ENCODE measurements around the gene IL1RAPL2.
"Not testable (repeated sequence)": the region's sequence is repeated elsewhere in the genome, so short reads cannot be mapped to it uniquely, and the experiment has no call there.

The IL1RAPL2 gene

DNA sequence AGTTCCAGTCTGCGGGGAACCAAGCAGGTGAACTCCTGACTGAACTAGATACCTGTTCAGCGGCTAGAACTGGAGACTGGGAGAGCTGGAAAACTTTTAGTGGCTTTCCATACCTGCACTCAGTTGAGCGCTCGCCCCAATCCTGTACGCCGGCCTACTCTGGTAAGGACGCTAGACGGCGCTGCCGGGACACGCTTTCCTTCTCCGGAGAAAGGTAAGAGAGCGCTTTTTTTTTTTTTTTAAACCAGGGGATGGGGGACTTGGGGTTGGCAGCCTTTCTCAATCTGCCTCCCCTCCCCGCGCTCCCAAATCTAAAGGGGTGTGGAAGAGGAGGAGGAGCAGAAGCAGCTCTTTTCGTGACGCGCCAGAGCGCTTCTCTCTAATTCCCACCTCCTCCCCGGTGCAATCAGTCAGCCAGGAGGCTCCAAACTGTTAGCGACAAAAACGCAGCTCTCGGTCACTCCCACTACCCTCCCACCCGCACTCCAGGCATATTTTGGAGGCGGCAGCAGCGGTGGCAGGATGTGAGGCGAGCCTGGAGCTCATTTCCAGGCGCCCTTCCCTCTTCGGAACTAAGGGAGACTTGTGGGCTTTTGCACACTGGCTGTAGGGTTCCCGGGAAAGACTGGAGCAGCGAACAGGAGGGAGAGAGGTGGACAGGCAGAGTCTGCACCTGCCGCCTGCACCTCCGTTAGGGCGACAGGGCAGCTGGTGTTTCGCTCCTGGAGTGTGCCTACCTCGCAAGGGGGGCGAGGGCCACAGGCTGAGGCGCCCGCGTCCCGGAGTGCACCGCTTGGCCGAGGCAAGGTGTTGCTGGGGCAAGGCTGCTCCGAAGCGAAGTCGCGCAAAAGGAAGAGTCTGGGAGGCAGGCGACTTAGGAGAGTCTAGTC lies at the start of gene IL1RAPL2:
TSS of gene IL1RAPL2 (plus strand) at position 409 of the 890 bp plus-strand sequence.
- Mint-ChIP-seq H3K9me3 (peaks cover 3% of the 10 kb centered on the region), H3K4me3 (no peak within 1 kb of the TSS), H3K4me1 (no peaks in the 10 kb centered on the region), H3K36me3 (ENCODE audit: insufficient read depth) (no peaks in the 10 kb centered on the region), H3K27ac (ENCODE audit: low read depth) (no peak within 1 kb of the TSS), H3K27me3 (no peaks in the 10 kb centered on the region)
- DNase-seq (ENCODE audit: low spot score in 2 of 2) (no peak), ATAC-seq (replicated peaks; ENCODE audit: extremely low read depth, poor library complexity, severe bottlenecking) (no peak)

DNA sequence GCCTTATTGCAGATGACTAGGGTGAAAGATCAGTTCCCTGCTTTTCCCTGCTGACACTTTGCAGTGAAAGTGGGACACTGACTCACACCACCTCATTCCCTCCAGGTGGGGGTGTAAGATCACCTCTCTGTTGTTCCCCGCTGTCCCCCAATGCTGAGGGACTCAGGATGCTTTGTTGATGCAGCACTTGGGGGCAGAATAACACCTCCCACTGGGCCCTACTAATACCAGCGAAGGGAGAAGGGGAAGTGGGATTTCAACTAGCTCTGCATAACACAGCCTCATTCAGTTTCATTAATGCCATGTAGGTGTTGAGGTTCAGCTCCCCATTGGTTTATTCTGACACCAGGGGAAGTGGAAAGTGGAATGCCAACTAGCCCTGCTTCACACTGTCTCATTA lies 43.6 kb upstream of the IL1RAPL2 start:
- ATAC-seq (replicated peaks; ENCODE audit: extremely low read depth, poor library complexity, severe bottlenecking), result no peak
- no peak overlapping the region for H3K4me3 Mint-ChIP-seq

DNA sequence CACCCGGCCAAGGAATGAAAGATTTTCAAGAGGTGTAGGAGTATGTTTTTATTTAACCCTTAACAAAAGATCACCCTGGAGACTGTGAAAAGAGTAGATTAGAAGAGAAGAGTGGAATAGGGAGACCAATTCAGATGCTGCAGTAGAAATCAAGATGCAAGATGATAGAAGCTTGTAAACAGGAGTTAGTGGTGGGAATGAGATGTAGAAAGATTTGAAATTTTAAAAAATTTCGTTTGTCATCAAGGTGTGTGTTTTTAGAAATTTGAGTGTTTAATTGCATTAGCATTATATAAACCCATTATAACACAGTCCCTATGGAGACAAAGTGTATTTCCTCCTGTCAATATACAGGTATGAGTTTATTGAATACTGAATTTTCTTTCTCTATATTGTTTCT lies 42.1 kb upstream of the IL1RAPL2 start:
- no peaks in the 10 kb centered on the region for H3K4me1 Mint-ChIP-seq
- no peaks in the 10 kb centered on the region for H3K36me3 Mint-ChIP-seq (ENCODE audit: insufficient read depth)
- H3K27me3 Mint-ChIP-seq, result peaks cover 6% of the 10 kb centered on the region
- H3K9me3 Mint-ChIP-seq, result peaks cover 13% of the 10 kb centered on the region
- no peak overlapping the region for H3K27ac Mint-ChIP-seq (ENCODE audit: low read depth)
- no peak for ATAC-seq (replicated peaks; ENCODE audit: extremely low read depth, poor library complexity, severe bottlenecking)
- H3K4me3 Mint-ChIP-seq, result no peak overlapping the region
- no peak for DNase-seq (ENCODE audit: low spot score in 2 of 2)

More for the DNA sequence above, 43.6 kb upstream of the IL1RAPL2 start:
- H3K27ac Mint-ChIP-seq (ENCODE audit: low read depth), result no peak overlapping the region
- H3K27me3 Mint-ChIP-seq, result peaks cover 6% of the 10 kb centered on the region
- DNase-seq (ENCODE audit: low spot score in 2 of 2), result no peak
- no peaks in the 10 kb centered on the region for H3K4me1 Mint-ChIP-seq
- H3K9me3 Mint-ChIP-seq, result peaks cover 13% of the 10 kb centered on the region
- H3K36me3 Mint-ChIP-seq (ENCODE audit: insufficient read depth), result no peaks in the 10 kb centered on the region

DNA sequence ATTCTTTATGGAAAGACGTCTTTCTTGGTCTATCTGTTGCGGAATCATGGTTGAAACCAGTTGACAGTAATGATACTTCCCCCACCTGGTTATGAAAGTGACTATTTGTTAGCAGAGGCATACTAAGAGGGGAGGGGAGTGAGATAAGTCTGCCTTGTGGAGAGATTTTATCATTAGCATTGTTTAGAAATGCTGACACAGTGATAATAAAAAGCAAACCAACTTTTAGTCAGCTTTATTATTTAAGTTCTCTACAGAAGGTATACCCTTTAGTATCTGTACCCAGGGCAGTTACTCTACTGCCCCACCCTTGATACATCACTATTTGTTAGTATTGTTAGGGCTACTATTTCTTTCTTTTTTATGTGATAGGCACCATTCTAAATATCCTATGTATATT lies 26.9 kb upstream of the IL1RAPL2 start:
- H3K27ac Mint-ChIP-seq (ENCODE audit: low read depth), result no peak overlapping the region
- no peaks in the 10 kb centered on the region for H3K27me3 Mint-ChIP-seq
- peaks cover 6% of the 10 kb centered on the region for H3K9me3 Mint-ChIP-seq
- no peaks in the 10 kb centered on the region for H3K4me1 Mint-ChIP-seq
- ATAC-seq (replicated peaks; ENCODE audit: extremely low read depth, poor library complexity, severe bottlenecking) (no peak), DNase-seq (ENCODE audit: low spot score in 2 of 2) (no peak)
- no peak overlapping the region for H3K4me3 Mint-ChIP-seq
- H3K36me3 Mint-ChIP-seq (ENCODE audit: insufficient read depth), result no peaks in the 10 kb centered on the region

DNA sequence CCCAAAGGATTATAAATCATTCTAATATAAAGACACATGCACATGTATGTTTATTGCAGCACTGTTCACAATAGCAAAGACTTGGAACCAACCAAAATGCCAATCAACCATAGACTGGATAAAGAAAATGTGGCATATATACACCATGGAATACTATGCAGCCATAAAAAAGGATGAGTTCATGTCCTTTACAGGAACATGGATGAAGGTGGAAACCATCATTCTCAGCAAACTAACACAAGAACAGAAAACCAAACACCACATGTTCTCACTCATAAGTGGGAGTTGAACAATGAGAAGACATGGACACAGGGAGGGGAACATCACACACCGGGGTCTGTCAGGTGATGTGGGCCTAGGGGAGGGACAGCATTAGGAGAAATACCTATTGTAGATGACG lies 23.6 kb upstream of the IL1RAPL2 start:
- H3K4me3 Mint-ChIP-seq; H3K9me3 Mint-ChIP-seq; H3K27me3 Mint-ChIP-seq; DNase-seq (ENCODE audit: low spot score in 2 of 2); H3K36me3 Mint-ChIP-seq (ENCODE audit: insufficient read depth); H3K27ac Mint-ChIP-seq (ENCODE audit: low read depth); H3K4me1 Mint-ChIP-seq; ATAC-seq (replicated peaks; ENCODE audit: extremely low read depth, poor library complexity, severe bottlenecking): not testable (repeated sequence)

DNA sequence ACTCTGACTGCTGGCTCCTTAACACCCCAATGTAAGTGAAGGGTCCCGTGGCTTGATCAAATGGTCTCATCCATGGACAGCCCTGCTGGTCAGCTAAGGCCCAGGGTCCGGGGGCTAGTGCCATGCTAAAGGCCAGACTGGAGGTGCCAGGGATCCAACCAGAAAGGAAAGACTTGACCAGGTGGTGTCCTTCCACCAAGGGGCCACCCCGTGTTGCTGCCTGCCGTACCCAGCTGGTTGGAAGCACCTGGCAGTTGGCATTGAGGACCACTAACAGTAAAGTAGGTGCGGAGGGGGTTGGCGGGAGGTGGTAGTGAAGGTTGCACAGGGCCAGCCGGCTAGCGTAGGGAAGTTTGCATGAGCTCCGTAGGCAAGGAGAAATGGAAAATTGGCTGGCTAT lies 1.7 kb upstream of the IL1RAPL2 start:
- ATAC-seq (replicated peaks; ENCODE audit: extremely low read depth, poor library complexity, severe bottlenecking), result no peak
- no peak overlapping the region for H3K27ac Mint-ChIP-seq (ENCODE audit: low read depth)
- H3K4me3 Mint-ChIP-seq, result no peak overlapping the region

DNA sequence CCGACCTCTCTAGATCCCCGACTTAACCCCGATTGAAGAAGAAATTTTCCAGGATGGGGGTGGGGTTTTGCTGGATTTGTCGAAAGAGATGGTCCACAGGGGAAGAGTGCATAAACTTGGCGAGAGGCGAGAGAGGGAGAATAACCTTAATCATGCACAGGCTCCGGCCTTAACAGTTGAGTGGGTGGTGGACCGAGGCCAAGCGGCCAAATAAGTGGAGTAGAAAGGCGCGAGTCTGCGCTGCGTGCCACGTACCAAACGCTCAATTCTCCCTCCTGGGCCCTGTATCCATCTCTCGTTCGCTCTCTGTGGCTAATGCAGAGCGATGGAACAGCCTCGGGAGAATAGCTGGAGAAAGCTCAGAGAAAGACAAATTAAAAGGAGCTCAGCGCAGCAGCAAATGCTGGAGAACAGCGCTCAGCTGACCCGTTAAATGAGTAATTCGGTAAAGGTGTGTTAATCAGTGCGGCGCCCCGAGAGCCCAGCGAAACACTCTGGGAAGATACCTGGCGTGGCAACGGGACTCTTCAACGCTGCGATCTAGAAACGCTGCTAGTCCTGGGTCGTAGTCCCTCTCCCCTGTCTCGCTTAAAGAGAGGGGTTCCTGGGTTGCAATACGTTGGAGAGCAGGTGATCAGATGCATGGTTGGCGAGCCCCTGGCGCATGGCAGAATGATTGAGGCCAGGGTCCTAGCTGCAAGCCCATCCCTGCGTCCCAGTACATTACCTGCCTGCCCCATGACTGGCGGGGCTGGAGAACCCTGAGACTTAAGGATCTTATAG lies 887 bp upstream of the IL1RAPL2 start:
- Mint-ChIP-seq H3K27ac (ENCODE audit: low read depth) (no peak overlapping the region), H3K27me3 (no peaks in the 10 kb centered on the region), H3K9me3 (no peaks in the 10 kb centered on the region), H3K4me1 (no peaks in the 10 kb centered on the region), H3K36me3 (ENCODE audit: insufficient read depth) (no peaks in the 10 kb centered on the region), H3K4me3 (no peak overlapping the region)
- no peak for ATAC-seq (replicated peaks; ENCODE audit: extremely low read depth, poor library complexity, severe bottlenecking)
- DNase-seq (ENCODE audit: low spot score in 2 of 2), result no peak

More for the DNA sequence above, 1.7 kb upstream of the IL1RAPL2 start:
- Mint-ChIP-seq H3K9me3 (no peaks in the 10 kb centered on the region), H3K4me1 (no peaks in the 10 kb centered on the region), H3K36me3 (ENCODE audit: insufficient read depth) (no peaks in the 10 kb centered on the region), H3K27me3 (no peaks in the 10 kb centered on the region)
- no peak for DNase-seq (ENCODE audit: low spot score in 2 of 2)

DNA sequence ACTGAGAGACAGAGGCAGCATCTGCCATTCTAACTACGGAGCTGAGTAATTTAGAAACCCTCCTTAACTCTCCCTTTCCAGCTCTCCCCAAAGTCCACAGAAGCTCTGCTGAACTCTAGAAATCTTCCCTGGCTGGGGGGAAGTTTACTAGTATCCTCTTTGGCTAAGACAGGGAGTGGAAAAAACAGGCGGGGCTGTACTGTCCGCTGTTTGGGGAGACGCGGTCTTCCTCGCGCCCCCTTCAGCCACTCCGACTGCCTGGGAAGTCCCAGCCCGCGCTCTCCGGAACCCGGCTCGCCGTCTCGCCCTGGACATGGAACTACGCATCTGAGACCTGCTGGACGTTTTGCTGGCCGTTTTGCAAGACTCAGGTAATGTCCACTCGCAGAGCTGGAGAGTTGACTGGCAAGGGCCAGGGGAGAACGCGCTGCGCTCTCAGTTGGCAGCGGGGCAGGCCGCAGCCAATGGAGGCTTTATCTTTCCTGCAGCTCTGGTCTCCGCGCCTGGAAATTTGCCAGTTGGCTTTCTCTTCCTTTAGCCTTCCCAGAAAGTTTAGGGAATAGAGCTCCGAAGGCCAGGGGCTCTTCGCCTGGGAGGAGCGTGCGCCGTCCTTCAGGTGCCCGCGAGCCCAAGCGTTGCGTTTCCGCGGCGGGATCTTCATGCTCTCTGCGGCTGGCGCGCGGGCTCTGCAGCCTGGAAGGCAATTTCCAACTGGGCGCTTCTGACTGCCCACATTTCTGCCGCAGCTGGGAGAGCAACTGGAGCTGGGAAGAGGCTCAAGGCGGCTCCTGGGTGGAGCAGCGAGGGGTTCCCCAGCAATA lies 892 bp downstream of the IL1RAPL2 start:
- no peaks in the 10 kb centered on the region for H3K36me3 Mint-ChIP-seq (ENCODE audit: insufficient read depth)
- H3K27me3 Mint-ChIP-seq, result no peaks in the 10 kb centered on the region
- ATAC-seq (replicated peaks; ENCODE audit: extremely low read depth, poor library complexity, severe bottlenecking), result no peak

DNA sequence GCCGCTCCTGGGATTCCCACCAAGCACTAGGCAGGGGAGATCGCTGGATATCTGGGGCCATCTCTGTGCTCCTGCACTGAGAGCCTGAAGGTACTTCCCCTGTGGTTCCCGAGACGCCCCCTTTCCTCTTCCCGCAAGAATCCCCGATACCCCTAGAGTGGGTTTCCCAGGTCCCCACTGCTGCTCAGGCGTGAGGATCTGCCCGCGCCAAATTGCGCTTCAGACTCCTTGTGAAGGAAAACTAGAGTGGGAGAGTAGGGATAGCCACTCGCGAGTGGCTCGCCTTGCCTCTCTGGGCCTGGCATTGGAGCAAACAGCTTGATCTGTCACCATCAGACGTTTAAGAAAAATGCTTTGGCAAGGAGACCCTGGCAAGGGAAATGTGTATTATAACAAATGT lies 1.5 kb downstream of the IL1RAPL2 start:
- Mint-ChIP-seq H3K27ac (ENCODE audit: low read depth) (no peak overlapping the region), H3K27me3 (no peaks in the 10 kb centered on the region), H3K4me1 (no peaks in the 10 kb centered on the region), H3K36me3 (ENCODE audit: insufficient read depth) (no peaks in the 10 kb centered on the region), H3K9me3 (peaks cover 4% of the 10 kb centered on the region), H3K4me3 (no peak overlapping the region)
- ATAC-seq (replicated peaks; ENCODE audit: extremely low read depth, poor library complexity, severe bottlenecking) (no peak), DNase-seq (ENCODE audit: low spot score in 2 of 2) (no peak)

More for the DNA sequence above, 892 bp downstream of the IL1RAPL2 start:
- Mint-ChIP-seq H3K9me3 (peaks cover 4% of the 10 kb centered on the region), H3K4me1 (no peaks in the 10 kb centered on the region), H3K27ac (ENCODE audit: low read depth) (no peak overlapping the region), H3K4me3 (no peak overlapping the region)
- DNase-seq (ENCODE audit: low spot score in 2 of 2), result no peak

DNA sequence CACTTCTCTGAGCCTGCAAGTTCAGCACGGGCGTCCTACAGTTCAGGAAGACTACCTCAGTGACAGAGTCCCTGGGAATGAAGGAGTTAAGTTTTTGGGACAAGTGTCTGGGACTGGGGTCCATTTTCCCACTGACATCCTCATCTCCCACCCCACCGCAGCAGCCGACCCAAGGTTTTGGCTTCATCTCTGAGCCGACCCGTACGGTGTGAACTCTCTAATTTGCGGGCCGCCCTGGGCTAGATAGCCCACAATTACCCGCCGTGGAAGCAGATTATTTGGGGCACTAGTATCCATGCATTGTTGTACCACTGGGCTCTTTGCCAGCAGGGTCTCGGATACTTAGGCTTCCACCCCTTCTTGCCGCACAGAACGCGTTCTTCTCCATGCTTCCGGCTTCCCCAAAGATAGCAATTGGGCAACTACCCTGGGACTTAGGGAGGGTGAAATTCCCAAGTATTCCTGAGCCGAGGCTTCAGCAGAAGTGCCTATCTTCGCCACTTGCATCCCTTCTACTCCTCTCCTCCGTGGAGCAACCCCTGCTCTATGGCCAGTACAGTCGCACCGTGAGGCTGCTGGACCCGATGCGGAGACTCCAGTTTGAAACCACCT lies 2.4 kb downstream of the IL1RAPL2 start:
- no peak overlapping the region for H3K27ac Mint-ChIP-seq (ENCODE audit: low read depth)
- DNase-seq (ENCODE audit: low spot score in 2 of 2), result no peak
- ATAC-seq (replicated peaks; ENCODE audit: extremely low read depth, poor library complexity, severe bottlenecking), result no peak
- H3K4me3 Mint-ChIP-seq, result no peak overlapping the region
- peaks cover 4% of the 10 kb centered on the region for H3K9me3 Mint-ChIP-seq
- no peaks in the 10 kb centered on the region for H3K27me3 Mint-ChIP-seq
- H3K4me1 Mint-ChIP-seq, result no peaks in the 10 kb centered on the region
- H3K36me3 Mint-ChIP-seq (ENCODE audit: insufficient read depth), result no peaks in the 10 kb centered on the region

DNA sequence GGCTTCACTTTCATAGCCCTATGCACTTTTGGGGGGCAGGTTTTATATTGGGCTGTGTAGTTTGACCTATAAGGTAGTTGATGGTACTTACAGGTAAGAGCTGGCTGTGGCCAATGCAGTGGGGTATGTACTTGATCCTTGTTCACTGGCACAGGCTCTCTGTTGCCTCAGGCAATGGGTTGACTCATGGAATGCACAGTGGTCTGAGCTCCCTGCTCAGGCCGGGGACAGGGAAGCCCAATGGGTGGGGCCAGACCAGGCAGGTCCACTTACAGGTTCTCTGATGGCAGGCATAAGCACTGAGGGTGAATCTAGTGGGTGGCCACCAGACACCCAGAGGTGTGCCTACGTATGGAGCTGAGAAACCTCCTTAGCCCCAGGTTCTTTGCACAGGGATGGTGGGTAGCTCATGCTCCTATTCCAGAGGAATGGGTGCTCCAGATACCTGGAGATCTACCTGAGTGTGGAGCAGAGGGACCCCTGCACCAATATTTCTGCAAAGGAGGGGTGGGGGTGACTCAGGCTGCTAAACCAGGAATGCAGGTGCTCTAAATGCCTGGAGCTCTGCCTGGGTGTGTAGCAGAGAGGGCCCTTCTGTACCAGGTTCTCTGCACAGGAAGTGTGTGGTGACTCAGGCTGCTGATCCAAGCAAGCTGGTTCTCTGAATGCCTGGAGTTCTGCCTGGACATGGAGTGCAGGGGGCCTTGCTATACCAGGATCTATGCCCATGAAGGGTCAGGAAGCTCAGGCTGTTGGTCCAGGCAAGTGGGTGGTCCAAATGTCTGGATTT lies 52.3 kb downstream of the IL1RAPL2 start:
- no peak for DNase-seq (ENCODE audit: low spot score in 2 of 2)
- Mint-ChIP-seq H3K4me1 (no peaks in the 10 kb centered on the region), H3K36me3 (ENCODE audit: insufficient read depth) (peaks cover 1% of the 10 kb centered on the region), H3K9me3 (peaks cover 9% of the 10 kb centered on the region), H3K27me3 (no peaks in the 10 kb centered on the region), H3K4me3 (no peak overlapping the region), H3K27ac (ENCODE audit: low read depth) (no peak overlapping the region)
- ATAC-seq (replicated peaks; ENCODE audit: extremely low read depth, poor library complexity, severe bottlenecking), result no peak
